Activated CD4-positive, CD25-positive, alpha-beta regulatory T cell (primary cell): ENCODE results near the gene ELK4.

ENCODE experiments used
- DNase-seq, 4 experiments: peaks; one replicate each; lab custom pipeline; 2025; lab: John Stamatoyannopoulos, UW

ELK4 gene

DNA sequence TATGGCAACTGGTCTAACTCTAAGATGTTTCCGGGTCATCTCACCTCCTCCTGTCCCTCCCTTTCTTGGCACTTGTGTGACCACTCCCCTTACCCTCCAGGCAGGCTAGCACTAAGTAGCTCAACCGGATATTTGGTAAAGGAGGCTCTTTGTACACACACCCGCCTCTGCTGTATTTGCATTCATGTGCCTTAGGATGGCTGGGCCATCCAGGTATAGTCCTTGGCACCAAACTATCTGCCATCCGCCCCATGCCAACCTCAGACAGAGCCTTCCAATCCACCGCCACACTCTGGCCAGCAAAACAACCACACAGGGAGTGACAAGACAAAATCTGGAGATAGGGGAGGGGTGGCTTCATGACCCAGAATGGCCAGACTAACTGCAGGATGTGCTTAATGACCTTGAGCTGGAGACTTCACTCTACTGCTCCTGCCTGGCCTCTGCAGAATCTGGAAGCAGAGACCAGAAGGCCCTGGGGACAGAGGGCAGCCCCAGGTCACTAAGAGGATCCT lies 67.8 kb downstream of the ELK4 start:
- no peak for DNase-seq

DNA sequence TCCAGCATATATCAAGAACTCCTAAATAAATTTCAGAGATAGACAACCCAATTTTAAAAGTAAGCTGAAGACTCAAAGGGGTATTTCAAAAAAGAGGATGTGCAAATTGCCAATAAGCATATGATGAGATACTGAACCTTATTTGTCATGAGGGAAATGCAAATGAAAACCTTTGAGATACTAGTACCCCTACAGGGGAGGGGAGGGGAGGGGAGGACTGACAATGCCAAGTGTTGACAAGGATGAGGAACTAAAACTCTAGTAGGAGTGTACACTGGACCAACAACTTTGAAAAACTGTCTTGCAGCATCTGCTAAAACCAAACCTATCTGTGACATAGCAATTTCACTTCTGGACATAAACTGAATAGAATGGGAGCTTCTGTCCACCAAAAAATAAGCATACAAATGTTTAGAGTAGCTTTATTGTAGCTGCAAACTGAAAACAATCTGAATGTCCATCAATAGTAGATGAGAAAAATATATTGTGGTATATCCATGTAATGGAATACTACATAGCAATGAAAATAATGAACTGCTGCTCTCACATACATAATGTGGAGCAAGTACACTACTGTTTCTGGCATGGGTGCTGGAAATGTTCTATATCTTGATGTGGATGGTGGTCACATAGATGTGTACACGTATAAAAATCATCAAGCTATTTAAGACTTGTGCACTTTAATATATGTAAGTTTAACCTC lies 70.2 kb downstream of the ELK4 start:
- DNase-seq: no peak
